Fibroblast of lung (primary cell): Measurements from ENCODE around the gene SPIB.

Experiments
- CTCF ChIP-seq, 2 donors: IDR thresholded peaks in 1 of 2; conservative IDR thresholded peaks in 1 of 2; 1 replicate in 1 of 2; 2 replicates in 1 of 2; pipeline ENCODE4 v1.5.1; 2011 to 2012; ENCODE audit warnings: low read length in 2 of 2, control low read depth in 1 of 2, inconsistent platforms in 1 of 2, low read depth in 1 of 2, mild to moderate bottlenecking in 1 of 2
- EZH2 ChIP-seq: IDR thresholded peaks from 2 replicates; pipeline ENCODE4 v1.5.1; 2012; ENCODE audit warnings: low read length, control low read depth, mild to moderate bottlenecking; ENCODE audit errors: missing control alignments

- TF ChIP-seq CTCF (conservative IDR thresholded peaks at IDR 0.05 in 1 of 2, IDR thresholded peaks at IDR 0.05 in 1 of 2; ENCODE audit: low read depth in 1 of 2, low read length in 2 of 2) (no peak), EZH2 (no peak)
Observed at GRCh38 chr19:50412419-50412818, 6.3 kb upstream of the SPIB start.
